ENCODE results near the gene ZNF407. TPM values are rescaled to one million over a fixed set of nuclear protein-coding genes. Genes with fewer than 3 reads are reported as not detected.

The ZNF407 gene
- total and polyA plus RNA-seq, 3 donors from 2014 or later = 10.9 to 35.9 (median 30.8) TPM

DNA sequence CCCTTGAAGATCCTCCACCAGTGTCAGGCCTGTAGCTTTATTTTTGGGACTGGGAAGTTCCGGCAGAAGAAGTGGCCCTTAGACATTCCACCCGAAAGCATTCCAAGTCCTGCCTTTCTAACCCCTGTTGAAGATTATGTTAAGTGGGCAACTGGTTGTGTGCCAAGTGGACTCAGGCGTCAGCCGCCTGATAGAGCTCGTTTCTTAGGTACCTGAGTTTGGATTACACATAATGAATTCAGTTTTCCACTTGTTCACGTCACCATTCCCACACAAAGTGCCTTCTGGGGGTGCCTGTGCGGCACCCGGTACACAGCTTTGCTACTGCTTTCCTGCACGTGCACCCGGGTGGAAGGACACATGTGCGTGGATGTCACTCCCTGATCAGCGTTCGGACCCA is 454.8 kb downstream of the ZNF407 start:
- Histone ChIP-seq H3K27me3 (no peaks in the 10 kb centered on the region), H3K27ac (no peak overlapping the region), H3K36me3 (ENCODE audit: low read depth, missing control alignments) (no peaks in the 10 kb centered on the region), H3K9me3 (no peaks in the 10 kb centered on the region), H3K4me3 (no peak overlapping the region), H3K4me1 (no peaks in the 10 kb centered on the region)
- TF ChIP-seq POLR2A (IDR thresholded peaks at IDR 0.05) (no peak), CTCF (IDR thresholded peaks at IDR 0.05) (no peak)
- WGBS, 2 donors = 91 to 94% methylated on average over 13 of the region's 13 CpGs
- intact Hi-C loops (cut with DNase I; ENCODE audit: low total_unique reads) = no loop called here
- DNase-seq = no peak

DNA sequence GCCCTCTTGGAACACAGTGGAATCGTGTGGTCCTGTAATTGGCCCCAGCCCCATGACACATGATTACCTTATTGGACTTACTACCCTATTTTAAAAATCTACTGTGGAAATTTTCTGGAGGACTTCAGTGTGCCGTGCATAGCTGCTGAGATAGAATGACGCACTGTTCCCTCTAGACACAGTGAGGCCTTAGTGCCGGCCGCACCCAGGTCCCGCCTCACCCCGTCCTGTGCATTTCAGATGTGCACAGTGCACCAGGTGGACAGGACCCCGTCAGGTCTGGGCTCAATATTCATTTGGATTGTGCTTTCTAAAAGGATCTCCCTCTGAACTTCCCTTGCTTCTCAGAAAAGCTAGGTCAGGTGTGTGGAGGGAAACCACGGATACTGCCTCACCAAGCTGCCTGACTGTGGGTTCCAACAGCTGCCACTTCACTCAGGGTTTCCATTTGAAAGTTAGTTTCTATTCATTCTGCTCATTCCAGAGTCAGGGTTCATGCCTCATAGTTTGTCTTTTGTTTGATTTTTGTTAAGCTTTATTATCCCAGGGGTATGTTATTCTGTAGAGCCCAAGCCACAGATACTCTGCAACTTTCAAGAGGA is 455.5 kb downstream of the ZNF407 start:
- TF ChIP-seq CTCF (IDR thresholded peaks at IDR 0.05) = no peak
- TF ChIP-seq POLR2A (IDR thresholded peaks at IDR 0.05) = no peak
- WGBS, 2 donors = 94 to 97% methylated on average over 9 of the region's 9 CpGs
- intact Hi-C loops (cut with DNase I; ENCODE audit: low total_unique reads) = no loop called here
- H3K9me3 ChIP-seq = no peaks in the 10 kb centered on the region
- H3K4me3 ChIP-seq = no peak overlapping the region
- H3K36me3 ChIP-seq (ENCODE audit: low read depth, missing control alignments) = no peaks in the 10 kb centered on the region
- no peaks in the 10 kb centered on the region for H3K27me3 ChIP-seq
- H3K4me1 ChIP-seq = no peaks in the 10 kb centered on the region
- no peak overlapping the region for H3K27ac ChIP-seq
- DNase-seq = no peak

GRCh38 chr18:75054046-75054445 is 456.4 kb downstream of the ZNF407 start:
- no peaks in the 10 kb centered on the region for H3K9me3 ChIP-seq
- no peaks in the 10 kb centered on the region for H3K4me1 ChIP-seq
- TF ChIP-seq POLR2A (IDR thresholded peaks at IDR 0.05) = no peak
- no peak for TF ChIP-seq CTCF (IDR thresholded peaks at IDR 0.05)
- no peaks in the 10 kb centered on the region for H3K27me3 ChIP-seq
- no peak overlapping the region for H3K27ac ChIP-seq
- no peak overlapping the region for H3K4me3 ChIP-seq
- no peak for DNase-seq
- H3K36me3 ChIP-seq (ENCODE audit: low read depth, missing control alignments) = no peaks in the 10 kb centered on the region
- WGBS, 2 donors = 85 to 90% methylated on average over 7 of the region's 7 CpGs
- intact Hi-C loops (cut with DNase I; ENCODE audit: low total_unique reads) = no loop called here

GRCh38 chr18:75054611-75055010 is 456.9 kb downstream of the ZNF407 start:
- Histone ChIP-seq H3K27ac (no peak overlapping the region), H3K4me1 (no peaks in the 10 kb centered on the region), H3K27me3 (no peaks in the 10 kb centered on the region), H3K4me3 (no peak overlapping the region), H3K9me3 (no peaks in the 10 kb centered on the region), H3K36me3 (ENCODE audit: low read depth, missing control alignments) (no peaks in the 10 kb centered on the region)
- intact Hi-C loops (cut with DNase I; ENCODE audit: low total_unique reads) = no loop called here
- DNase-seq = no peak
- TF ChIP-seq POLR2A (IDR thresholded peaks at IDR 0.05) = no peak
- no peak for TF ChIP-seq CTCF (IDR thresholded peaks at IDR 0.05)
- 91 to 98% methylated on average over 5 of the region's 5 CpGs for WGBS, 2 donors

All from testis (tissue), 3 donors.